IMR-90 (cell line): ENCODE measurements around the gene DRAP1. TPM values are rescaled to one million over a fixed set of nuclear protein-coding genes. Genes with fewer than 3 reads are reported as not detected.

Experiments
- ATAC-seq: fragments of 200-7000 bp; cut with Tn5 transposase; 2 replicates; pipeline ENCODE4 v1.9.1; 2020; ENCODE audit warnings: low read depth, mild to moderate bottlenecking, moderate library complexity
- BruUV-seq: library from RNA; stranded (reverse); fragments of 400-500 nt; replicated peaks from 2 replicates; lab custom pipeline; 2021; lab: Mats Ljungman, UMichigan
- CTCF ChIA-PET: fragments of 300-600 bp; formaldehyde crosslinking; extraction: SDS; loops from one replicate; lab custom pipeline; 2021; ENCODE audit warnings: antibody characterized with exemption; lab: Yijun Ruan, JAX
- POLR2A ChIA-PET: fragments of 300-600 bp; sonication (Branson Sonifier 250); formaldehyde crosslinking; loops from one replicate; lab custom pipeline; 2022; ENCODE audit warnings: antibody characterized with exemption; ENCODE audit not compliant: unreplicated experiment; lab: Charles Lee
- DNase-seq: peaks from one replicate; pipeline ENCODE4 v3.0.0; 2013
- H2AFZ ChIP-seq: replicated peaks from 2 replicates; pipeline ENCODE3; 2013; ENCODE audit warnings: low read length, mild to moderate bottlenecking; ENCODE audit not compliant: poor library complexity
- H2AK5ac ChIP-seq: 2 replicates; pipeline ENCODE4 v1.6.1; 2013; ENCODE audit warnings: low read depth, low read length, inconsistent platforms
- H2AK9ac ChIP-seq: replicated peaks from 2 replicates; pipeline ENCODE3; 2013; ENCODE audit warnings: mild to moderate bottlenecking, low read depth, low read length, moderate library complexity; ENCODE audit not compliant: poor library complexity
- H2BK120ac ChIP-seq: 2 replicates; pipeline ENCODE4 v1.6.1; 2013; ENCODE audit warnings: low read depth, low read length, inconsistent platforms
- H2BK15ac ChIP-seq: 3 replicates; pipeline ENCODE4 v1.6.1; 2013; ENCODE audit warnings: low read depth, low read length, inconsistent platforms
- H2BK20ac ChIP-seq: 2 replicates; pipeline ENCODE4 v1.6.1; 2013; ENCODE audit warnings: low read depth, mild to moderate bottlenecking, inconsistent platforms, low read length, moderate library complexity
- H2BK5ac ChIP-seq: 2 replicates; pipeline ENCODE4 v1.6.1; 2013; ENCODE audit warnings: mild to moderate bottlenecking, low read depth, low read length, inconsistent platforms; ENCODE audit not compliant: poor library complexity, severe bottlenecking
- H3K14ac ChIP-seq: replicated peaks from 2 replicates; pipeline ENCODE4 v1.6.1; 2013; ENCODE audit warnings: low read depth, low read length, inconsistent platforms
- H3K18ac ChIP-seq: 2 replicates; pipeline ENCODE4 v1.6.1; 2013; ENCODE audit warnings: low read depth, low read length, control low read depth
- H3K23ac ChIP-seq: 2 replicates; pipeline ENCODE4 v1.6.1; 2013; ENCODE audit warnings: low read depth, low read length, inconsistent platforms
- H3K27ac ChIP-seq: 2 replicates; pipeline ENCODE4 v1.5.1; 2013; ENCODE audit warnings: mild to moderate bottlenecking, control low read depth, low read length; ENCODE audit not compliant: insufficient read depth
- H3K27me3 ChIP-seq: 2 replicates; pipeline ENCODE4 v1.6.1; 2013; ENCODE audit warnings: low read length; ENCODE audit not compliant: control insufficient read depth, insufficient read depth
- H3K36me3 ChIP-seq: 2 replicates; pipeline ENCODE4 v1.6.1; 2013; ENCODE audit warnings: low read length, mixed read lengths; ENCODE audit not compliant: control insufficient read depth, insufficient read depth
- H3K4ac ChIP-seq: 2 replicates; pipeline ENCODE4 v1.6.1; 2013; ENCODE audit warnings: low read depth, low read length, inconsistent platforms
- H3K4me1 ChIP-seq: 2 replicates; pipeline ENCODE4 v1.6.1; 2013; ENCODE audit warnings: low read length, mixed read lengths; ENCODE audit not compliant: control insufficient read depth, insufficient read depth
- H3K4me2 ChIP-seq: 2 replicates; pipeline ENCODE4 v1.6.1; 2013; ENCODE audit warnings: low read depth, mild to moderate bottlenecking, control low read depth, low read length, moderate library complexity
- H3K4me3 ChIP-seq: 2 replicates; pipeline ENCODE4 v1.5.1; 2013; ENCODE audit warnings: low read depth, mild to moderate bottlenecking, control low read depth, low read length, moderate library complexity; ENCODE audit not compliant: insufficient read depth
- H3K56ac ChIP-seq: 2 replicates; pipeline ENCODE4 v1.6.1; 2013; ENCODE audit warnings: low read length, inconsistent platforms; ENCODE audit not compliant: insufficient read depth; ENCODE audit errors: extremely low read depth
- H3K79me1 ChIP-seq, 2 experiments: 2 replicates each; pipeline ENCODE4 v1.6.1; 2013; ENCODE audit warnings: low read length in 2 of 2, inconsistent platforms in 1 of 2, low read depth in 1 of 2
- H3K9ac ChIP-seq: 2 replicates; pipeline ENCODE4 v1.6.1; 2013; ENCODE audit warnings: low read depth, low read length, control low read depth
- H3K9me1 ChIP-seq: 2 replicates; pipeline ENCODE4 v1.6.1; 2013; ENCODE audit warnings: low read length, inconsistent platforms; ENCODE audit not compliant: insufficient read depth
- H3K9me3 ChIP-seq: 2 replicates; pipeline ENCODE4 v1.6.1; 2013; ENCODE audit warnings: low read length; ENCODE audit not compliant: control insufficient read depth, insufficient read depth
- H4K20me1 ChIP-seq: 2 replicates; pipeline ENCODE4 v1.6.1; 2013; ENCODE audit warnings: low read length, inconsistent platforms; ENCODE audit not compliant: insufficient read depth
- H4K5ac ChIP-seq: 2 replicates; pipeline ENCODE4 v1.6.1; 2013; ENCODE audit warnings: mild to moderate bottlenecking, low read depth, low read length, control low read depth
- H4K8ac ChIP-seq, 2 experiments: 2 replicates each; pipeline ENCODE4 v1.6.1; 2013; ENCODE audit warnings: low read depth in 2 of 2, low read length in 2 of 2, control low read depth in 1 of 2, inconsistent platforms in 1 of 2
- H4K91ac ChIP-seq: 2 replicates; pipeline ENCODE4 v1.6.1; 2013; ENCODE audit warnings: low read depth, low read length, inconsistent platforms; ENCODE audit not compliant: insufficient read depth
- BHLHE40 ChIP-seq: fragments of 150-350 bp; IDR thresholded peaks from 2 replicates; pipeline ENCODE4 v1.6.1; 2016; ENCODE audit warnings: mild to moderate bottlenecking, low read depth, low read length
- CEBPB ChIP-seq: IDR thresholded peaks from 2 replicates; pipeline ENCODE4 v1.6.1; 2012; ENCODE audit warnings: low read depth, low read length, improper control_type of control experiment
- CHD1 ChIP-seq: IDR thresholded peaks from 2 replicates; pipeline ENCODE4 v1.6.1; 2012; ENCODE audit warnings: low read depth, low read length, improper control_type of control experiment
- FOS ChIP-seq: fragments of 150-350 bp; IDR thresholded peaks from 2 replicates; pipeline ENCODE4 v1.6.1; 2016; ENCODE audit warnings: low read depth, low read length
- MAFK ChIP-seq: IDR thresholded peaks from 2 replicates; pipeline ENCODE4 v1.6.1; 2012; ENCODE audit warnings: low read depth, low read length, improper control_type of control experiment
- MAZ ChIP-seq: IDR thresholded peaks from 2 replicates; pipeline ENCODE4 v1.6.1; 2012; ENCODE audit warnings: low read depth, mild to moderate bottlenecking, low read length, improper control_type of control experiment, moderate library complexity, borderline replicate concordance
- MXI1 ChIP-seq: IDR thresholded peaks from 2 replicates; pipeline ENCODE4 v1.6.1; 2012; ENCODE audit warnings: low read depth, mild to moderate bottlenecking, low read length, moderate library complexity, borderline replicate concordance
- NFE2L2 ChIP-seq: fragments of 150-350 bp; IDR thresholded peaks from 2 replicates; pipeline ENCODE4 v1.6.1; 2016; ENCODE audit warnings: low read depth, mild to moderate bottlenecking, low read length
- POLR2A ChIP-seq: IDR thresholded peaks from 2 replicates; pipeline ENCODE4 v1.6.1; 2012; ENCODE audit warnings: mild to moderate bottlenecking, low read depth, low read length
- RAD21 ChIP-seq: IDR thresholded peaks from 2 replicates; pipeline ENCODE4 v1.6.1; 2012; ENCODE audit warnings: low read length, improper control_type of control experiment
- RCOR1 ChIP-seq: IDR thresholded peaks from 2 replicates; pipeline ENCODE4 v1.6.1; 2012; ENCODE audit warnings: mild to moderate bottlenecking, low read length, improper control_type of control experiment; ENCODE audit not compliant: insufficient replicate concordance
- RFX5 ChIP-seq: IDR thresholded peaks from 2 replicates; pipeline ENCODE4 v1.8.0; 2012; ENCODE audit warnings: low read depth, mild to moderate bottlenecking, low read length, moderate library complexity
- SMC3 ChIP-seq: fragments of 150-350 bp; IDR thresholded peaks from 2 replicates; pipeline ENCODE4 v1.6.1; 2016; ENCODE audit warnings: low read depth, mild to moderate bottlenecking, antibody characterized with exemption, low read length, moderate library complexity
- WGBS, 2 experiments: methylation state at CpG; one replicate each; pipeline versions ENCODE4 v1.1.5 to v1.1.7; 2013; ENCODE audit warnings: missing lambda C conversion rate in 2 of 2; ENCODE audit not compliant: insufficient read length in 1 of 2; ENCODE audit errors: extremely low coverage in 2 of 2; 5-methylcytosine and 5-hydroxymethylcytosine counted together
- dilution Hi-C: fragments of 300-500 bp; cut with HindIII; formaldehyde crosslinking; loops from one replicate; pipeline ENCODE4 v1.14.3; 2018; ENCODE audit warnings: low sequenced_read_pairs; ENCODE audit not compliant: unreplicated experiment
- in situ Hi-C: fragments of 300-500 bp; cut with MboI; formaldehyde crosslinking; loops from 3 replicates; pipeline ENCODE4 v1.14.3; 2019; ENCODE audit warnings: low sequenced_read_pairs, inconsistent platforms, mixed read lengths
- intact Hi-C: fragments of 100-400 bp; cut with micrococcal nuclease; formaldehyde crosslinking; loops from 2 replicates; pipeline ENCODE4 v1.10.0; 2022
- polyA plus RNA-seq, 3 experiments: library from polyadenylated mRNA; depleted of rRNA; stranded (reverse); fragments of >200 nt; gene quantifications; 2 replicates each; pipeline ENCODE4 v1.2.3, GENCODE V29; 2012; ENCODE audit warnings: low replicate concordance in 1 of 3
- total RNA-seq: library from RNA; depleted of rRNA; stranded (reverse); fragments of >200 nt; gene quantifications from 2 replicates; pipeline ENCODE4 v1.2.3, GENCODE V29; 2012
- TF ChIP-seq, protein P1 (sequence below): conservative IDR thresholded peaks from 2 replicates; pipeline ENCODE4 v1.5.1; 2012; ENCODE audit warnings: mild to moderate bottlenecking, low read depth, low read length, improper control_type of control experiment
- TF ChIP-seq, protein P2 (sequence below): fragments of 150-350 bp; IDR thresholded peaks from 2 replicates; pipeline ENCODE4 v1.6.1; 2016; ENCODE audit warnings: low read depth, mild to moderate bottlenecking, low read length, moderate library complexity, borderline replicate concordance
- TF ChIP-seq, protein P3 (sequence below): fragments of 150-350 bp; IDR thresholded peaks from 2 replicates; pipeline ENCODE4 v1.6.1; 2017; ENCODE audit warnings: mild to moderate bottlenecking, antibody characterized with exemption, low read length, low read depth

Gene DRAP1
- total and polyA plus RNA-seq, 2 of the 4 experiments (the other 2 are of a cell fraction): 237 to 344 TPM

GRCh38 chr11:65921033-65921555 is 1.9 kb downstream of the DRAP1 start:
- no peak overlapping the region for H2BK20ac ChIP-seq
- H3K4me1 ChIP-seq: peaks cover 28% of the 10 kb centered on the region
- H2BK120ac ChIP-seq: no peak overlapping the region
- no peaks in the 10 kb centered on the region for H3K9me3 ChIP-seq
- peak overlapping the region; percentile 78 for H3K9ac ChIP-seq
- TF ChIP-seq, protein P1, sequence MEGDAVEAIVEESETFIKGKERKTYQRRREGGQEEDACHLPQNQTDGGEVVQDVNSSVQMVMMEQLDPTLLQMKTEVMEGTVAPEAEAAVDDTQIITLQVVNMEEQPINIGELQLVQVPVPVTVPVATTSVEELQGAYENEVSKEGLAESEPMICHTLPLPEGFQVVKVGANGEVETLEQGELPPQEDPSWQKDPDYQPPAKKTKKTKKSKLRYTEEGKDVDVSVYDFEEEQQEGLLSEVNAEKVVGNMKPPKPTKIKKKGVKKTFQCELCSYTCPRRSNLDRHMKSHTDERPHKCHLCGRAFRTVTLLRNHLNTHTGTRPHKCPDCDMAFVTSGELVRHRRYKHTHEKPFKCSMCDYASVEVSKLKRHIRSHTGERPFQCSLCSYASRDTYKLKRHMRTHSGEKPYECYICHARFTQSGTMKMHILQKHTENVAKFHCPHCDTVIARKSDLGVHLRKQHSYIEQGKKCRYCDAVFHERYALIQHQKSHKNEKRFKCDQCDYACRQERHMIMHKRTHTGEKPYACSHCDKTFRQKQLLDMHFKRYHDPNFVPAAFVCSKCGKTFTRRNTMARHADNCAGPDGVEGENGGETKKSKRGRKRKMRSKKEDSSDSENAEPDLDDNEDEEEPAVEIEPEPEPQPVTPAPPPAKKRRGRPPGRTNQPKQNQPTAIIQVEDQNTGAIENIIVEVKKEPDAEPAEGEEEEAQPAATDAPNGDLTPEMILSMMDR: no peak
- TF ChIP-seq RCOR1: no peak
- TF ChIP-seq CHD1: no peak
- TF ChIP-seq POLR2A: no peak
- no peak for TF ChIP-seq CEBPB
- no peak for TF ChIP-seq BHLHE40
- no peak for TF ChIP-seq MXI1
- TF ChIP-seq NFE2L2: no peak
- TF ChIP-seq, protein P2, sequence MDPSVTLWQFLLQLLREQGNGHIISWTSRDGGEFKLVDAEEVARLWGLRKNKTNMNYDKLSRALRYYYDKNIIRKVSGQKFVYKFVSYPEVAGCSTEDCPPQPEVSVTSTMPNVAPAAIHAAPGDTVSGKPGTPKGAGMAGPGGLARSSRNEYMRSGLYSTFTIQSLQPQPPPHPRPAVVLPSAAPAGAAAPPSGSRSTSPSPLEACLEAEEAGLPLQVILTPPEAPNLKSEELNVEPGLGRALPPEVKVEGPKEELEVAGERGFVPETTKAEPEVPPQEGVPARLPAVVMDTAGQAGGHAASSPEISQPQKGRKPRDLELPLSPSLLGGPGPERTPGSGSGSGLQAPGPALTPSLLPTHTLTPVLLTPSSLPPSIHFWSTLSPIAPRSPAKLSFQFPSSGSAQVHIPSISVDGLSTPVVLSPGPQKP: no peak
- TF ChIP-seq MAZ: no peak
- no peak for TF ChIP-seq MAFK
- TF ChIP-seq, protein P3, sequence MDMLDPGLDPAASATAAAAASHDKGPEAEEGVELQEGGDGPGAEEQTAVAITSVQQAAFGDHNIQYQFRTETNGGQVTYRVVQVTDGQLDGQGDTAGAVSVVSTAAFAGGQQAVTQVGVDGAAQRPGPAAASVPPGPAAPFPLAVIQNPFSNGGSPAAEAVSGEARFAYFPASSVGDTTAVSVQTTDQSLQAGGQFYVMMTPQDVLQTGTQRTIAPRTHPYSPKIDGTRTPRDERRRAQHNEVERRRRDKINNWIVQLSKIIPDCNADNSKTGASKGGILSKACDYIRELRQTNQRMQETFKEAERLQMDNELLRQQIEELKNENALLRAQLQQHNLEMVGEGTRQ: no peak
- no peak for TF ChIP-seq SMC3
- no peak for TF ChIP-seq RAD21
- TF ChIP-seq FOS: no peak
- no peak for TF ChIP-seq RFX5
- intact Hi-C loops (no loop called here), dilution Hi-C loops (no loop called here), in situ Hi-C loops (no loop called here)
- H3K4me2 ChIP-seq: peak overlapping the region; percentile 84
- POLR2A ChIA-PET: interaction anchor here (1.1 kb wide), 1 partner anchor 30 kb away, joined by 3 read pairs; no protein-coding TSS in a partner anchor
- H3K14ac ChIP-seq: peak overlapping the region; percentile 70; the same call in 1 of the 2 replicates
- H2BK5ac ChIP-seq: peak overlapping the region; percentile 85
- peaks cover 12 to 51% of the 10 kb centered on the region in 2 experiments for H3K79me1 ChIP-seq
- H3K4me3 ChIP-seq: peak overlapping the region; percentile 91; the same call in 1 of the 2 replicates
- WGBS, 2 experiments: 80% methylated on average over 1 of the region's 12 CpGs; no CpG with 5 or more reads in 1 of the 2 experiments
- H4K8ac ChIP-seq: peak overlapping the region in 1 of 2 experiments; percentile 32; a peak in 1 of 4 replicates
- CTCF ChIA-PET: no interaction called here
- peaks cover 11% of the 10 kb centered on the region for H4K20me1 ChIP-seq
- peak overlapping the region; percentile 73 for H3K4ac ChIP-seq
- H4K91ac ChIP-seq: no peak overlapping the region
- no peaks in the 10 kb centered on the region for H3K27me3 ChIP-seq
- peaks cover 41% of the 10 kb centered on the region for H3K36me3 ChIP-seq
- peak overlapping the region; percentile 66 for H2AK5ac ChIP-seq
- peaks cover 16% of the 10 kb centered on the region; the same call in 1 of the 2 replicates for H3K9me1 ChIP-seq
- H2AFZ ChIP-seq: peak overlapping the region; percentile 28
- no peak overlapping the region for H3K18ac ChIP-seq
- H2BK15ac ChIP-seq: no peak overlapping the region
- no peak overlapping the region for H4K5ac ChIP-seq
- ATAC-seq (no peak), DNase-seq (no peak)
- peak overlapping the region; percentile 9; the same call in 1 of the 2 replicates for H3K56ac ChIP-seq
- peak overlapping the region; percentile 93 for H3K27ac ChIP-seq
- H3K23ac ChIP-seq: 0 out of 2 replicates have a peak overlapping the region, but pooled peaks have one; percentile 62
- peak overlapping the region; percentile 98 for H2AK9ac ChIP-seq
- BruUV-seq: no TSS peak
